NCI-H345 treated with DMSO at 0.1 percent for 48 hours (cell line): ENCODE data around the gene PANK2.
"Not testable (repeated sequence)": the region's sequence is repeated elsewhere in the genome, so short reads cannot be mapped to it uniquely, and the experiment has no call there.

ENCODE experiments used
- DNase-seq: peaks from one replicate; lab custom pipeline; 2025; ENCODE audit not compliant: unreplicated experiment; lab: John Stamatoyannopoulos, UW

PANK2 gene

GRCh38 chr20:3900187-3900604 lies 11.0 kb downstream of the PANK2 start:
- DNase-seq = peak; percentile 30

GRCh38 chr20:3901028-3901705 lies 12.0 kb downstream of the PANK2 start:
- DNase-seq = no peak

GRCh38 chr20:3901706-3902440 lies 12.7 kb downstream of the PANK2 start:
- DNase-seq = no peak

GRCh38 chr20:3902446-3902845 lies 13.3 kb downstream of the PANK2 start:
- no peak for DNase-seq

GRCh38 chr20:3904224-3904623 lies 15.0 kb downstream of the PANK2 start:
- no peak for DNase-seq

GRCh38 chr20:3904857-3905256 lies 15.7 kb downstream of the PANK2 start:
- DNase-seq = no peak

- DNase-seq = not testable (repeated sequence)
Measured at GRCh38 chr20:3906744-3907721, 17.8 kb downstream of the PANK2 start.

GRCh38 chr20:3908667-3909066 lies 19.5 kb downstream of the PANK2 start:
- no peak for DNase-seq

- DNase-seq = no peak
Measured at GRCh38 chr20:3909952-3910366, 20.8 kb downstream of the PANK2 start.

- no peak for DNase-seq
Measured at GRCh38 chr20:3910853-3911252, 21.7 kb downstream of the PANK2 start.

GRCh38 chr20:3911956-3912355 lies 22.8 kb downstream of the PANK2 start:
- peak; percentile 95 for DNase-seq

- no peak for DNase-seq
Measured at GRCh38 chr20:3914446-3914845, 25.3 kb downstream of the PANK2 start.

- DNase-seq = no peak
Measured at GRCh38 chr20:3915691-3916090, 26.5 kb downstream of the PANK2 start.

GRCh38 chr20:3916364-3916763 lies 27.2 kb downstream of the PANK2 start:
- DNase-seq = no peak

GRCh38 chr20:3919352-3919751 lies 30.2 kb downstream of the PANK2 start:
- no peak for DNase-seq

- DNase-seq = no peak
Measured at GRCh38 chr20:3922223-3922982, 33.2 kb downstream of the PANK2 start.

GRCh38 chr20:3922983-3923339 lies 33.8 kb downstream of the PANK2 start:
- no peak for DNase-seq

GRCh38 chr20:3923818-3924217 lies 34.6 kb downstream of the PANK2 start:
- no peak for DNase-seq

GRCh38 chr20:3924304-3925112 lies 35.3 kb downstream of the PANK2 start:
- DNase-seq = no peak

GRCh38 chr20:3925113-3925695 lies 36.0 kb downstream of the PANK2 start:
- no peak for DNase-seq
